C4-2B (cell line): Measurements from ENCODE around the gene TSSK6.

Experiments used
- H3K27ac ChIP-seq: fragments of 450-650 bp; 2 replicates; pipeline ENCODE4 v1.5.1; 2017
- ZFX ChIP-seq: fragments of 450-650 bp; IDR thresholded peaks from 2 replicates; pipeline ENCODE4 v1.6.1; 2017
- TF ChIP-seq, protein P1 (sequence below): fragments of 450-650 bp; conservative IDR thresholded peaks from 2 replicates; pipeline ENCODE4 v1.5.1; 2017; ENCODE audit warnings: mild to moderate bottlenecking

Gene TSSK6

GRCh38 chr19:19508217-19508616 is 7.1 kb downstream of the TSSK6 start:
- TF ChIP-seq, protein P1, sequence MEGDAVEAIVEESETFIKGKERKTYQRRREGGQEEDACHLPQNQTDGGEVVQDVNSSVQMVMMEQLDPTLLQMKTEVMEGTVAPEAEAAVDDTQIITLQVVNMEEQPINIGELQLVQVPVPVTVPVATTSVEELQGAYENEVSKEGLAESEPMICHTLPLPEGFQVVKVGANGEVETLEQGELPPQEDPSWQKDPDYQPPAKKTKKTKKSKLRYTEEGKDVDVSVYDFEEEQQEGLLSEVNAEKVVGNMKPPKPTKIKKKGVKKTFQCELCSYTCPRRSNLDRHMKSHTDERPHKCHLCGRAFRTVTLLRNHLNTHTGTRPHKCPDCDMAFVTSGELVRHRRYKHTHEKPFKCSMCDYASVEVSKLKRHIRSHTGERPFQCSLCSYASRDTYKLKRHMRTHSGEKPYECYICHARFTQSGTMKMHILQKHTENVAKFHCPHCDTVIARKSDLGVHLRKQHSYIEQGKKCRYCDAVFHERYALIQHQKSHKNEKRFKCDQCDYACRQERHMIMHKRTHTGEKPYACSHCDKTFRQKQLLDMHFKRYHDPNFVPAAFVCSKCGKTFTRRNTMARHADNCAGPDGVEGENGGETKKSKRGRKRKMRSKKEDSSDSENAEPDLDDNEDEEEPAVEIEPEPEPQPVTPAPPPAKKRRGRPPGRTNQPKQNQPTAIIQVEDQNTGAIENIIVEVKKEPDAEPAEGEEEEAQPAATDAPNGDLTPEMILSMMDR, result no peak
- no peak for TF ChIP-seq ZFX
- no peak overlapping the region for H3K27ac ChIP-seq

DNA sequence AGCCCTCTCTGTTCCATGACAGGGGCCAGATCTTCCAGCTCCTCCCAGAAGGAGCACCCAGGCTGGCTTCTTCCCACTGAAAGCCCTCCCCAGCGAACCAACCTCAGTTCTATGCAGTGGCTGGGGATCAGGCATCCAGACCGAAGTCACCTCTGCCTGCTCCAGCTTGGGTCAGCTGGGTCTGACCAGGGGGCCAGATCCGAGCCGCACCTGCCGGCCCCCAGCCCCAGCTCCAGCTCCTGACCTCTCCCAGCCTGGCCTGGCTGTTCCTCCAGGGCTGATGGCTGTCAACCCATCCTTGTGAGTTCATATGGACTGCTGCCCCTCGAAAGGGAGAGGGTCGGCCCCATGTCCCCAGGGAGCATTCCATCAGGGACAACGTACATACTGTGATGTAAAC is 8.0 kb downstream of the TSSK6 start:
- no peak for TF ChIP-seq ZFX
- TF ChIP-seq, protein P1, result no peak

DNA sequence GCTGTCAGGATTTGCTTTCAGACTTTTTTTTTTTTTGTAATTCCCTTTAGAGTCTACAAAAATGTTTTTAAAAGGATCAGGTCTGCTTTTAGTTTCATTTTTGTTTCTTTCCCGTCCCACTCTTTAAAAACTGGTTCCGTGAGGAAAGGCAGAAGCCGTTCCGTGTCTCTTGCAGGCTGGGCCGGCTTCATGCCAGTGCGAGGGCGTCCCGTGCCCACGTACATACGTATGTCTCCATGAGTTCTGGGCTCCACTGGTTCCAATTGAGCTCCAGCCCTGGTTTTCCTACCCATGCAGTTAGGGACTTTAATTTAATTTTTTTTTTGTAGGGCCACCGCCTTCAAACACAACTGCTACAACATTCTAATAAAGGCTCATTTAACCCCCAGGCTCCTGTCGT is 8.8 kb downstream of the TSSK6 start:
- no peak for TF ChIP-seq ZFX
- TF ChIP-seq, protein P1, result no peak
- no peak overlapping the region for H3K27ac ChIP-seq

More for the DNA sequence above, 8.0 kb downstream of the TSSK6 start:
- H3K27ac ChIP-seq, result no peak overlapping the region

- no peak for TF ChIP-seq ZFX
- TF ChIP-seq, protein P1, result no peak
- no peak overlapping the region for H3K27ac ChIP-seq
Measured at GRCh38 chr19:19505669-19506326, 9.6 kb downstream of the TSSK6 start.

GRCh38 chr19:19504754-19505668 is 10.3 kb downstream of the TSSK6 start:
- TF ChIP-seq, protein P1, result no peak
- no peak for TF ChIP-seq ZFX
- H3K27ac ChIP-seq, result no peak overlapping the region

DNA sequence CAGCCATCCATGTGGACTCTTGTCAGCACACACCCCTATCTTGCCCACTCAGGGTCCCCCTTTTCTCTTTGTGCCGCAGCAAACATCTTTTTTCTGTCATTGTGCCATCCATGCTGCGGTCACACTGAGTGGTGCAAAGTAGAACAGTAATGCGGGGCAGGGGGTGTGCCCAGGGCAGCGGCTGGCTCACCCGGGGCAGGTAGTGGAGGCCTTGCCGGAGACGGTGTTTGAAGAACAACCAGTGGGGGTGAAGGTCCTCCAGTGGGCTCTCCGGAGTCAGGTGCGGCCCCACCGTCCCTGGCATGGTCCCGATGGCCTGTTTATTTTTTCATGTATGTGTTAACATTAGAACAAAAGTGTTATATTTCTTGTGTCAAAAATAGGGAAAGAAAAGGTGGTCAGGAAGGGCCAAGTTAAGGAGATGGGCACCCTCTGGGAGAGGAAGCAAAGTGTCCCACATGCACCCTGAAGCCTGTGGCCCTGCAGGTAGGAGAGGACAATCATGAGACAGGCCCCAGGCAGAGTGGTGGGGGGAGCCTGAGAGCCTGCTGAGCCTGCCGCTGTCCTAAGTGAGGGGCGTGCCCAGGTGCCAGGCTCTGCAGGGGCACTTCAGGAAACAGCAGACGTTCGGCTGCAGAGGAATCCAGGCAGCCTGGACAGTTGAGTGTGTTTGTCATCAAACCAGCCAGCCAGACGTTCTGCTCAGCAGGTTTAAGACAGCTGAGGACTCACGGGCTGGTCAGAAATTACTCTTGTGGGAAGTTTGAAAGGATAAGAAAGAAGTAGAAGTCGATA is 12.3 kb downstream of the TSSK6 start:
- no peak for TF ChIP-seq ZFX
- TF ChIP-seq, protein P1, result no peak
- H3K27ac ChIP-seq, result no peak overlapping the region
